ENCODE data around the gene KLHL33. TPM values are rescaled to one million over a fixed set of nuclear protein-coding genes. Genes with fewer than 3 reads are reported as not detected.

Gene KLHL33
- total and polyA plus RNA-seq, 12 donors = 0.13 to 1.4 (median 0.40) TPM

- peak; percentile 23 to 41 for DNase-seq
- H3K9me3 ChIP-seq = no peaks in the 10 kb centered on the region
Observed at GRCh38 chr14:20477211-20477876, 41.4 kb upstream of the KLHL33 start.

GRCh38 chr14:20476776-20477175 lies 40.8 kb upstream of the KLHL33 start:
- peaks cover 5 to 41% (median 22%) of the 10 kb centered on the region in 9 donors for H3K4me1 ChIP-seq
- intact Hi-C loops (cut with DNase I) = no loop called here
- TF ChIP-seq CTCF (IDR thresholded peaks at IDR 0.05) = no peak
- H3K27ac ChIP-seq = peak overlapping the region in 8 of 10 donors; percentile 17 to 86 (median 62)
- no peaks in the 10 kb centered on the region for H3K27me3 ChIP-seq
- 63 to 67% methylated on average over 5 of the region's 5 CpGs for WGBS, 2 donors
- ATAC-seq = no peak
- peaks cover 0 to 67% (median 10%) of the 10 kb centered on the region in 9 donors for H3K36me3 ChIP-seq
- H3K9me3 ChIP-seq = no peaks in the 10 kb centered on the region
- H3K4me3 ChIP-seq = no peak overlapping the region
- no peak for DNase-seq

More at GRCh38 chr14:20477211-20477876, 41.4 kb upstream of the KLHL33 start:
- Histone ChIP-seq H3K27ac (peak overlapping the region in 8 of 10 donors; percentile 17 to 86 (median 62)), H3K36me3 (peaks cover 0 to 61% (median 10%) of the 10 kb centered on the region in 9 donors), H3K27me3 (no peaks in the 10 kb centered on the region), H3K4me3 (peak overlapping the region in 1 of 10 donors; percentile 7), H3K4me1 (peaks cover 5 to 36% (median 22%) of the 10 kb centered on the region in 9 donors)
- no peak for TF ChIP-seq CTCF (IDR thresholded peaks at IDR 0.05)
- WGBS, 2 donors = 0 to 26% methylated on average over 1 of the region's 1 CpG
- intact Hi-C loops (cut with DNase I) = no loop called here
- ATAC-seq = peak; percentile 55 to 89 (median 80)

GRCh38 chr14:20472536-20473169 lies 36.7 kb upstream of the KLHL33 start:
- Histone ChIP-seq H3K4me3 (no peak overlapping the region), H3K9me3 (no peaks in the 10 kb centered on the region), H3K27me3 (no peaks in the 10 kb centered on the region), H3K27ac (no peak overlapping the region), H3K4me1 (peaks cover 5 to 60% (median 38%) of the 10 kb centered on the region in 9 donors), H3K36me3 (peaks cover 0 to 60% (median 10%) of the 10 kb centered on the region in 9 donors)
- ATAC-seq (no peak), DNase-seq (no peak)
- intact Hi-C loops (cut with DNase I) = loop anchor here in 1 of 10 donors (5.0 kb wide), 2 partner anchors 140 to 210 kb away; partner anchors contain the start of gene RNASE4
- 73 to 78% methylated on average over 2 of the region's 2 CpGs for WGBS, 2 donors
- no peak for TF ChIP-seq CTCF (IDR thresholded peaks at IDR 0.05)

DNA sequence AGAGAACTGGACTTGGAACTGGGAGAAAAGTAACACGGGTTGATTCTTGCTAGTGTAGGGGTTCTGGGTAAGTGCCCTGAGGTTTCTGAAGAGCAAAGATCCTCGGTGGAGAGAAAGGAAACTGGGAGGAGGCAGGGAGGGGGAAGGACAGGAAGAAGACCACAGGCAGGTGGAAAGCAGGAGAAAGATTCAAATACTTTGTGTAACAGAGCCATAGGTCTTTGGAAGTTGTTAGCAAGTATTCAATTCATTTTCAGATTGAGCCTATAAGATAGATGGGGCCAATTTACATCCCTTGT lies 34.6 kb upstream of the KLHL33 start:
- Histone ChIP-seq H3K4me3 (peak overlapping the region in 9 of 10 donors; percentile 61 to 97 (median 73)), H3K27ac (peak overlapping the region in 9 of 10 donors; percentile 52 to 97 (median 89)), H3K27me3 (no peaks in the 10 kb centered on the region), H3K9me3 (no peaks in the 10 kb centered on the region), H3K4me1 (peaks cover 0 to 43% (median 26%) of the 10 kb centered on the region in 9 donors), H3K36me3 (peaks cover 0 to 41% (median 8%) of the 10 kb centered on the region in 9 donors)
- no peak for ATAC-seq
- intact Hi-C loops (cut with DNase I) = loop anchor here in 1 of 10 donors (5.0 kb wide), 2 partner anchors 142 to 212 kb away; partner anchors contain the start of gene RNASE4
- TF ChIP-seq CTCF (IDR thresholded peaks at IDR 0.05) = no peak
- WGBS, 2 donors = 5% methylated on average over 2 of the region's 2 CpGs
- DNase-seq = no peak

Data from heart right ventricle (tissue), 16 donors.